Measurements from ENCODE around the gene RHOB. TPM values are rescaled to one million over a fixed set of nuclear protein-coding genes. Genes with fewer than 3 reads are reported as not detected.

RHOB gene
- total RNA-seq, 1 experiment from 2014 or later: 28.1 TPM

DNA sequence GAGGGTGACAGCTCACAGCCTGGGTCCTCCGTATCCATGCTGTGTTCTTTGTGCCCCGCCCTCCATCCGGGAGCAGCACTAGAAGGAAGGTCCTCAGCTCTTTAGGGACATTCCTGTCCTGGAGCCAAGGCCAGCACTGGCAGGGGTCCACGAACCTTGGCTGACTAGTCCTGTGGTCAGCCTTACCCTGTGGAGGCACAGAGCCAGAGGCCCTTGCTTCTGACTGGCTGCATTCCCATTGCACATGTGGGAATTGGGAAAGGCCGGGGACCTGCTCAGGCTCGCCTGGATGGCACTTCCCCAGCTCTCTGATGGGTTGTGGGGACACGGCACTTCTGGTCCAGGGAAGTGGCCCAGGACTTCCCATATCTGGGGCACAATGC, 24.9 kb upstream of the RHOB start:
- Mint-ChIP-seq H3K4me1 (ENCODE audit: insufficient read depth, unreplicated experiment) (peaks cover 38% of the 10 kb centered on the region), H3K27ac (ENCODE audit: low read depth, unreplicated experiment) (no peak overlapping the region), H3K27me3 (ENCODE audit: insufficient read depth, unreplicated experiment) (no peaks in the 10 kb centered on the region), H3K4me3 (ENCODE audit: unreplicated experiment) (no peak overlapping the region), H3K9me3 (ENCODE audit: unreplicated experiment) (no peaks in the 10 kb centered on the region), H3K36me3 (ENCODE audit: insufficient read depth, unreplicated experiment) (peaks cover 7% of the 10 kb centered on the region)
- no TSS peak for BruUV-seq (replicated peaks)
- intact Hi-C loops (cut with micrococcal nuclease): loop anchor here (2.0 kb wide), 1 partner anchor 21 kb away; no protein-coding TSS in a partner anchor
- peak; percentile 98 for DNase-seq (ENCODE audit: unreplicated experiment)
- no peak for TF ChIP-seq CTCF (IDR thresholded peaks at IDR 0.05; ENCODE audit: unreplicated experiment)
- ChIA-PET POLR2A (interaction anchor here (0.6 to 5.0 kb wide), 11 partner anchors 10 to 369 kb away, joined by 3 to 35 read pairs (median 3); partner anchors contain the start of gene HS1BP3), CTCF (interaction anchor here (0.5 to 16.5 kb wide), 12 partner anchors 11 to 239 kb away, joined by 3 to 275 read pairs (median 5); no protein-coding TSS in a partner anchor)

GRCh38 chr2:20422402-20423271, 24.2 kb upstream of the RHOB start:
- intact Hi-C loops (cut with micrococcal nuclease): loop anchor here (2.0 kb wide), 1 partner anchor 22 kb away; no protein-coding TSS in a partner anchor
- CTCF ChIA-PET: interaction anchor here (0.6 to 16.5 kb wide), 21 partner anchors 9 to 1251 kb away, joined by 3 to 275 read pairs (median 4); no protein-coding TSS in a partner anchor
- no TSS peak for BruUV-seq (replicated peaks)

DNA sequence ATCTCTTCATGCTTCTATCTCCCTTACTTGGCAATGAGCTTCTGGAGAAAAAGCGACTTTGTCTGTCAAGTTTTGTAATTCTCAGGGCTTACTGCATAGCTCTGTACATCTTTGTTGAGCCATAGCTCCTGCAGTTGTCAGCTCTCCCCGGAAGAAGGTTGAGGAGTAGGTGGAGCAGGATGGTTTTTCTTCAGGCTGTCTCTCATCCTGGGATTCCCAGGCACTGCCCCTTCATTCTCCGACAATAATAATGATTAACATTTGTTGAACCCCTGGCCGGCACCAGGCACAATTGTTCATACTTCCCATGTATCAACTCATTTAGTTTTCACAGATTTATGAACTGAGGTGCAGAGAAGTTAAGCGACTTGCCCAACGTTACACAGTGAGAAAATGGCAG, 23.5 kb upstream of the RHOB start:
- DNase-seq (ENCODE audit: unreplicated experiment): no peak
- no TSS peak for BruUV-seq (replicated peaks)
- Mint-ChIP-seq H3K36me3 (ENCODE audit: insufficient read depth, unreplicated experiment) (peaks cover 7% of the 10 kb centered on the region), H3K4me3 (ENCODE audit: unreplicated experiment) (no peak overlapping the region), H3K9me3 (ENCODE audit: unreplicated experiment) (no peaks in the 10 kb centered on the region), H3K27me3 (ENCODE audit: insufficient read depth, unreplicated experiment) (no peaks in the 10 kb centered on the region), H3K4me1 (ENCODE audit: insufficient read depth, unreplicated experiment) (peaks cover 38% of the 10 kb centered on the region), H3K27ac (ENCODE audit: low read depth, unreplicated experiment) (no peak overlapping the region)
- ChIA-PET CTCF (interaction anchor here (0.6 to 16.5 kb wide), 21 partner anchors 8 to 1252 kb away, joined by 3 to 275 read pairs (median 4); partner anchors contain the start of gene HS1BP3), POLR2A (interaction anchor here (0.8 to 5.0 kb wide), 4 partner anchors 9 to 21 kb away, joined by 3 to 35 read pairs (median 17); no protein-coding TSS in a partner anchor)
- intact Hi-C loops (cut with micrococcal nuclease): loop anchor here (2.0 kb wide), 1 partner anchor 23 kb away; no protein-coding TSS in a partner anchor
- TF ChIP-seq CTCF (IDR thresholded peaks at IDR 0.05; ENCODE audit: unreplicated experiment): no peak

More at GRCh38 chr2:20422402-20423271, 24.2 kb upstream of the RHOB start:
- Mint-ChIP-seq H3K4me3 (ENCODE audit: unreplicated experiment) (no peak overlapping the region), H3K27ac (ENCODE audit: low read depth, unreplicated experiment) (no peak overlapping the region), H3K27me3 (ENCODE audit: insufficient read depth, unreplicated experiment) (no peaks in the 10 kb centered on the region), H3K4me1 (ENCODE audit: insufficient read depth, unreplicated experiment) (peaks cover 38% of the 10 kb centered on the region), H3K36me3 (ENCODE audit: insufficient read depth, unreplicated experiment) (peaks cover 7% of the 10 kb centered on the region), H3K9me3 (ENCODE audit: unreplicated experiment) (no peaks in the 10 kb centered on the region)
- peak; percentile 64 for DNase-seq (ENCODE audit: unreplicated experiment)
- POLR2A ChIA-PET: interaction anchor here (0.6 to 5.0 kb wide), 12 partner anchors 10 to 370 kb away, joined by 3 to 35 read pairs (median 3); partner anchors contain the start of gene HS1BP3
- TF ChIP-seq CTCF (IDR thresholded peaks at IDR 0.05; ENCODE audit: unreplicated experiment): peak; percentile 17

DNA sequence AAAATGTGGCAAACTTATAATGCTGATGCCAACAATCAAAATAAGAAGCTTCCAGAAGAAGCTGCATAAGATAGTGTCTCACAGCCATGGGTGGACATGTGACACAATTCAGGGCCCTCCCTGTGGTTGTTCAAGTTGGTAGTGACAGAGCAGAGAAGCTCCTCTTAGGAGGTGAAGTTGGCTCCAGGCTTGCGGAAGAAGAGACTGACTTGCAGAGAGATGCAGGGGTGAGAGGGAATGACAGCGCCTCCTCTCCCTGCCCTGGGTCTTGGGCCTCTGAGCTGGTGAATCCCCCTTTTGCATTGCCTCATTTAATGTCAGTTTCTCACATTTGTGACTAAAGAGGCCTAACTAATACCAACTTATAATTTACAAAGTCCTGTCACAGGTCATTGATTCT, 23.0 kb upstream of the RHOB start:
- Mint-ChIP-seq H3K4me1 (ENCODE audit: insufficient read depth, unreplicated experiment) (peaks cover 39% of the 10 kb centered on the region), H3K27ac (ENCODE audit: low read depth, unreplicated experiment) (no peak overlapping the region), H3K4me3 (ENCODE audit: unreplicated experiment) (no peak overlapping the region), H3K27me3 (ENCODE audit: insufficient read depth, unreplicated experiment) (no peaks in the 10 kb centered on the region), H3K36me3 (ENCODE audit: insufficient read depth, unreplicated experiment) (peaks cover 7% of the 10 kb centered on the region), H3K9me3 (ENCODE audit: unreplicated experiment) (no peaks in the 10 kb centered on the region)
- TF ChIP-seq CTCF (IDR thresholded peaks at IDR 0.05; ENCODE audit: unreplicated experiment): no peak
- no peak for DNase-seq (ENCODE audit: unreplicated experiment)
- POLR2A ChIA-PET: interaction anchor here (1.6 to 5.0 kb wide), 3 partner anchors 9 to 15 kb away, joined by 5 to 35 read pairs (median 29); no protein-coding TSS in a partner anchor
- CTCF ChIA-PET: interaction anchor here (0.6 to 16.5 kb wide), 17 partner anchors 9 to 237 kb away, joined by 3 to 275 read pairs (median 6); partner anchors contain the start of gene HS1BP3
- BruUV-seq (replicated peaks): no TSS peak
- intact Hi-C loops (cut with micrococcal nuclease): loop anchor here (2.0 kb wide), 1 partner anchor 23 kb away; no protein-coding TSS in a partner anchor

Data from MCF 10A (cell line).